AG04450 (cell line): ENCODE measurements around the gene HTT. TPM values are rescaled to one million over a fixed set of nuclear protein-coding genes. Genes with fewer than 3 reads are reported as not detected.

Experiments
- CTCF ChIA-PET: fragments of 300-600, 350-600 bp; formaldehyde crosslinking; extraction: SDS; loops from one replicate; lab custom pipeline; 2022; ENCODE audit warnings: antibody characterized with exemption, inconsistent platforms; lab: Charles Lee
- POLR2A ChIA-PET: fragments of 350-600 bp; formaldehyde crosslinking; extraction: SDS; loops from one replicate; lab custom pipeline; 2021; ENCODE audit warnings: antibody characterized with exemption, inconsistent platforms; lab: Yijun Ruan, JAX
- DNase-seq: peaks from one replicate; pipeline ENCODE4 v3.0.0-alpha.2; 2011; ENCODE audit warnings: low read depth, low spot score
- H3K27ac ChIP-seq: one replicate; pipeline ENCODE4 v1.5.1; 2012; ENCODE audit warnings: low read depth, low read length, control low read depth
- H3K27me3 ChIP-seq: one replicate; pipeline ENCODE4 v1.6.0; 2012; ENCODE audit warnings: low read length; ENCODE audit not compliant: control insufficient read depth, insufficient read depth
- H3K4me3 ChIP-seq: 2 replicates; pipeline ENCODE4 v1.5.1; 2011; ENCODE audit warnings: mild to moderate bottlenecking, low read depth, low read length, control low read depth
- H3K9me3 ChIP-seq: 2 replicates; pipeline ENCODE4 v1.5.1; 2012; ENCODE audit warnings: low read length; ENCODE audit not compliant: control insufficient read depth, insufficient read depth
- CTCF ChIP-seq: IDR thresholded peaks from 2 replicates; pipeline ENCODE4 v1.5.1; 2011; ENCODE audit warnings: low read depth, low read length, control low read depth, inconsistent platforms
- polyA plus RNA-seq: library from polyadenylated mRNA; depleted of rRNA; stranded (reverse); fragments of >200 nt; gene quantifications from 2 replicates; pipeline ENCODE4 v1.2.3, GENCODE V29; 2011

Gene HTT
- polyA plus RNA-seq, 1 experiment: 14.5 TPM

- DNase-seq: no peak
- ChIA-PET CTCF (interaction anchor here (1.9 kb wide), 1 partner anchor 68 kb away, joined by 7 read pairs; no protein-coding TSS in a partner anchor), POLR2A (no interaction called here)
- no peak for TF ChIP-seq CTCF
- Histone ChIP-seq H3K27ac (no peak overlapping the region), H3K27me3 (no peaks in the 10 kb centered on the region), H3K4me3 (no peak overlapping the region), H3K9me3 (no peaks in the 10 kb centered on the region)
Measured at GRCh38 chr4:3174371-3175338, 100.2 kb downstream of the HTT start.

- Histone ChIP-seq H3K27ac (no peak overlapping the region), H3K27me3 (no peaks in the 10 kb centered on the region), H3K9me3 (no peaks in the 10 kb centered on the region), H3K4me3 (no peak overlapping the region)
- POLR2A ChIA-PET: no interaction called here
- DNase-seq: no peak
- CTCF ChIA-PET: no interaction called here
- TF ChIP-seq CTCF: no peak
Measured at GRCh38 chr4:3176367-3177229, 102.1 kb downstream of the HTT start.

- ChIA-PET CTCF (no interaction called here), POLR2A (no interaction called here)
- TF ChIP-seq CTCF: no peak
- Histone ChIP-seq H3K27me3 (no peaks in the 10 kb centered on the region), H3K27ac (no peak overlapping the region), H3K4me3 (no peak overlapping the region), H3K9me3 (no peaks in the 10 kb centered on the region)
- no peak for DNase-seq
Measured at GRCh38 chr4:3177426-3177825, 102.9 kb downstream of the HTT start.

- Histone ChIP-seq H3K9me3 (no peaks in the 10 kb centered on the region), H3K27ac (no peak overlapping the region), H3K4me3 (no peak overlapping the region), H3K27me3 (no peaks in the 10 kb centered on the region)
- ChIA-PET CTCF (no interaction called here), POLR2A (no interaction called here)
- DNase-seq: no peak
- no peak for TF ChIP-seq CTCF
Measured at GRCh38 chr4:3177905-3178304, 103.4 kb downstream of the HTT start.
